Spleen (tissue), 11 donors: ENCODE measurements around the gene C2orf69. TPM values are rescaled to one million over a fixed set of nuclear protein-coding genes. Genes with fewer than 3 reads are reported as not detected.

Experiments used
- DNase-seq: peaks from one replicate; pipeline ENCODE4 v3.0.0-alpha.2; 2020
- H3K27ac ChIP-seq, 8 donors: fragments of 200-600 bp; sonication (generic) in 7 of 8; 1 replicate in 4 of 8; 2 replicates in 4 of 8; pipeline versions ENCODE4 v1.5.0 to v1.8.0; 2016 to 2021; ENCODE audit warnings: inconsistent platforms in 4 of 8, mild to moderate bottlenecking in 4 of 8, moderate library complexity in 1 of 8
- H3K27me3 ChIP-seq, 7 donors: fragments of 200-600 bp; sonication (generic) in 6 of 7; replicated peaks in 1 of 7; 1 replicate in 4 of 7; 2 replicates in 3 of 7; pipeline versions ENCODE4 v1.5.0 to v1.8.0; 2016 to 2021; ENCODE audit warnings: inconsistent platforms in 3 of 7, mild to moderate bottlenecking in 1 of 7
- H3K36me3 ChIP-seq, 6 donors: fragments of 200-600 bp; sonication (generic) in 5 of 6; 1 replicate in 4 of 6; 2 replicates in 2 of 6; pipeline versions ENCODE4 v1.5.0 to v1.8.0; 2016 to 2021; ENCODE audit warnings: inconsistent platforms in 2 of 6
- H3K4me1 ChIP-seq, 6 donors: fragments of 200-600 bp; sonication (generic) in 5 of 6; 1 replicate in 3 of 6; 2 replicates in 3 of 6; pipeline versions ENCODE4 v1.5.0 to v1.8.0; 2016 to 2021; ENCODE audit warnings: inconsistent platforms in 3 of 6
- H3K4me3 ChIP-seq, 8 donors: fragments of 200-600 bp; sonication (generic) in 7 of 8; 1 replicate in 4 of 8; 2 replicates in 4 of 8; pipeline versions ENCODE4 v1.5.0 to v1.8.0; 2016 to 2021; ENCODE audit warnings: inconsistent platforms in 4 of 8, mild to moderate bottlenecking in 4 of 8, moderate library complexity in 2 of 8
- H3K9me3 ChIP-seq, 8 donors: fragments of 200-600 bp; sonication (generic) in 7 of 8; 1 replicate in 4 of 8; 2 replicates in 4 of 8; pipeline versions ENCODE4 v1.5.0 to v1.8.0; 2016 to 2021; ENCODE audit warnings: inconsistent platforms in 4 of 8
- POLR2A ChIP-seq, 3 donors: fragments of 450-650 bp; IDR thresholded peaks; one replicate each; pipeline ENCODE4 v1.5.1; 2017; ENCODE audit warnings: antibody characterized with exemption in 3 of 3, mild to moderate bottlenecking in 1 of 3
- POLR2AphosphoS5 ChIP-seq, 3 donors: sonication (generic); formaldehyde crosslinking; IDR thresholded peaks; one replicate each; pipeline ENCODE4 v1.5.1; 2017; ENCODE audit warnings: antibody characterized with exemption in 3 of 3
- WGBS, 5 donors: extraction: QIAGEN DNeasy Blood & Tissue Kit in 3 of 5; methylation state at CpG; one replicate each; pipeline versions ENCODE4 v1.1.5 to v1.1.7; 2013 to 2018; 5-methylcytosine and 5-hydroxymethylcytosine counted together
- intact Hi-C: fragments of 100-400 bp; cut with DNase I; formaldehyde crosslinking; loops from one replicate; pipeline ENCODE4 v1.15.0; 2023; ENCODE audit warnings: low total_unique reads
- polyA plus RNA-seq, 3 donors: library from polyadenylated mRNA; stranded (reverse); fragments of 200-250 nt; gene quantifications; one replicate each; pipeline ENCODE4 v1.2.1, GENCODE V29; 2013
- total RNA-seq, 7 donors: library from RNA; depleted of rRNA in 3 of 7; stranded (reverse); fragments of >200 nt in 3 of 7; fragmentation: NEBNext Ultra II Directional in 4 of 7; extraction: Animal tissue kit (Norgen Biotek cat#: 25700) in 4 of 7; gene quantifications; one replicate each; pipeline versions ENCODE4 v1.1.0 to v1.2.1, GENCODE V29; 2016 to 2021
- TF ChIP-seq, protein P1 (sequence below), 11 experiments: fragments of 200-600 bp in 7 of 11; fragments of 450-650 bp in 4 of 11; sonication (generic) in 4 of 11; IDR thresholded peaks in 8 of 11; conservative IDR thresholded peaks in 3 of 11; 1 replicate in 7 of 11; 2 replicates in 4 of 11; pipeline versions ENCODE4 v1.4.0 to v1.8.0; 2016 to 2021; ENCODE audit warnings: antibody characterized with exemption in 11 of 11, inconsistent platforms in 4 of 11, mild to moderate bottlenecking in 1 of 11
- donor health status: healthy with polysubstance abuse.
- donor health status: DM: no; HTN: no; CAD: no; lungs with moderate emphysema.
- donor health status: DM: no; HTN: no; CAD: no.
- donor health status: Bipolar disorder and iron deficiency.
- donor health status: healthy.
- donor health status: DM: no; HTN: no; CAD: no.
- donor health status: DM: yes; HTN: yes; CAD: no.

The C2orf69 gene
- total and polyA plus RNA-seq, 10 donors, result 4.7 to 13.3 (median 10.9) TPM

- TF ChIP-seq, protein P1, sequence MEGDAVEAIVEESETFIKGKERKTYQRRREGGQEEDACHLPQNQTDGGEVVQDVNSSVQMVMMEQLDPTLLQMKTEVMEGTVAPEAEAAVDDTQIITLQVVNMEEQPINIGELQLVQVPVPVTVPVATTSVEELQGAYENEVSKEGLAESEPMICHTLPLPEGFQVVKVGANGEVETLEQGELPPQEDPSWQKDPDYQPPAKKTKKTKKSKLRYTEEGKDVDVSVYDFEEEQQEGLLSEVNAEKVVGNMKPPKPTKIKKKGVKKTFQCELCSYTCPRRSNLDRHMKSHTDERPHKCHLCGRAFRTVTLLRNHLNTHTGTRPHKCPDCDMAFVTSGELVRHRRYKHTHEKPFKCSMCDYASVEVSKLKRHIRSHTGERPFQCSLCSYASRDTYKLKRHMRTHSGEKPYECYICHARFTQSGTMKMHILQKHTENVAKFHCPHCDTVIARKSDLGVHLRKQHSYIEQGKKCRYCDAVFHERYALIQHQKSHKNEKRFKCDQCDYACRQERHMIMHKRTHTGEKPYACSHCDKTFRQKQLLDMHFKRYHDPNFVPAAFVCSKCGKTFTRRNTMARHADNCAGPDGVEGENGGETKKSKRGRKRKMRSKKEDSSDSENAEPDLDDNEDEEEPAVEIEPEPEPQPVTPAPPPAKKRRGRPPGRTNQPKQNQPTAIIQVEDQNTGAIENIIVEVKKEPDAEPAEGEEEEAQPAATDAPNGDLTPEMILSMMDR (IDR thresholded peaks at IDR 0.05 in 8 of 11, conservative IDR thresholded peaks at IDR 0.05 in 3 of 11), result no peak
- TF ChIP-seq POLR2AphosphoS5 (IDR thresholded peaks at IDR 0.05) (no peak), POLR2A (IDR thresholded peaks at IDR 0.05) (no peak)
- Histone ChIP-seq H3K27me3 (no peaks in the 10 kb centered on the region), H3K9me3 (peaks cover 0 to 24% (median 15%) of the 10 kb centered on the region in 8 donors), H3K4me1 (no peaks in the 10 kb centered on the region), H3K36me3 (no peaks in the 10 kb centered on the region), H3K27ac (no peak overlapping the region), H3K4me3 (no peak overlapping the region)
- WGBS, 5 donors, result 94 to 100% (median 100%) methylated on average over 1 of the region's 1 CpG
- intact Hi-C loops, result no loop called here
- no peak for DNase-seq
These were observed 36.9 kb upstream of the C2orf69 start for GRCh38 chr2:199874209-199874608.

GRCh38 chr2:199875400-199875799 is 35.7 kb upstream of the C2orf69 start:
- WGBS, 5 donors, result 86 to 95% (median 93%) methylated on average over 1 of the region's 1 CpG
- no peak for DNase-seq
- TF ChIP-seq, protein P1 (IDR thresholded peaks at IDR 0.05 in 8 of 11, conservative IDR thresholded peaks at IDR 0.05 in 3 of 11), result no peak
- no peak for TF ChIP-seq POLR2AphosphoS5 (IDR thresholded peaks at IDR 0.05)
- no peak for TF ChIP-seq POLR2A (IDR thresholded peaks at IDR 0.05)
- Histone ChIP-seq H3K36me3 (no peaks in the 10 kb centered on the region), H3K27me3 (no peaks in the 10 kb centered on the region), H3K27ac (no peak overlapping the region), H3K4me1 (no peaks in the 10 kb centered on the region), H3K9me3 (peaks cover 0 to 24% (median 15%) of the 10 kb centered on the region in 8 donors), H3K4me3 (no peak overlapping the region)
- intact Hi-C loops, result no loop called here

DNA sequence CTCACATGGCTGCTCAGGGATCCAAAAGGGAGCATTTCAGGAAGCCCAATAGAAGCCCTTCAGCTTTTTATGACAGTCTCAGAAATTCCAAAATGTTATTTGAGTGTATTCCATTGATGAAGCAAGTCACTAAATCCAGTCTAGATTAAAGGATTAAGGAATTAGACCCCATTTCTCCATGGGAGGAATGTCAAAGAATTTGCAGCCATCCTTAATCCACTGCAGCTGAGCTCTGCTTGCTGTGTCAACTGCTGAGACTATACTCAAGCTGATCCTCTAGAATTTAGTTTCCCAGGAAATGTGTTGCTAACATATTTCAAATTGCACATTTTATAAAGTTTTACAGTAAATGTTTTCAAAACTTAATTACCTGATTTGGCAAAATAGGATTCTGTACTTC is 28.4 kb upstream of the C2orf69 start:
- H3K4me1 ChIP-seq, result no peaks in the 10 kb centered on the region
- intact Hi-C loops, result no loop called here
- DNase-seq, result no peak
- no peaks in the 10 kb centered on the region for H3K27me3 ChIP-seq
- H3K4me3 ChIP-seq, result no peak overlapping the region
- H3K36me3 ChIP-seq, result no peaks in the 10 kb centered on the region
- peaks cover 0 to 13% (median 0%) of the 10 kb centered on the region in 8 donors for H3K9me3 ChIP-seq
- TF ChIP-seq POLR2A (IDR thresholded peaks at IDR 0.05) (no peak), POLR2AphosphoS5 (IDR thresholded peaks at IDR 0.05) (no peak)
- TF ChIP-seq, protein P1 (IDR thresholded peaks at IDR 0.05 in 8 of 11, conservative IDR thresholded peaks at IDR 0.05 in 3 of 11), result no peak
- no peak overlapping the region for H3K27ac ChIP-seq

DNA sequence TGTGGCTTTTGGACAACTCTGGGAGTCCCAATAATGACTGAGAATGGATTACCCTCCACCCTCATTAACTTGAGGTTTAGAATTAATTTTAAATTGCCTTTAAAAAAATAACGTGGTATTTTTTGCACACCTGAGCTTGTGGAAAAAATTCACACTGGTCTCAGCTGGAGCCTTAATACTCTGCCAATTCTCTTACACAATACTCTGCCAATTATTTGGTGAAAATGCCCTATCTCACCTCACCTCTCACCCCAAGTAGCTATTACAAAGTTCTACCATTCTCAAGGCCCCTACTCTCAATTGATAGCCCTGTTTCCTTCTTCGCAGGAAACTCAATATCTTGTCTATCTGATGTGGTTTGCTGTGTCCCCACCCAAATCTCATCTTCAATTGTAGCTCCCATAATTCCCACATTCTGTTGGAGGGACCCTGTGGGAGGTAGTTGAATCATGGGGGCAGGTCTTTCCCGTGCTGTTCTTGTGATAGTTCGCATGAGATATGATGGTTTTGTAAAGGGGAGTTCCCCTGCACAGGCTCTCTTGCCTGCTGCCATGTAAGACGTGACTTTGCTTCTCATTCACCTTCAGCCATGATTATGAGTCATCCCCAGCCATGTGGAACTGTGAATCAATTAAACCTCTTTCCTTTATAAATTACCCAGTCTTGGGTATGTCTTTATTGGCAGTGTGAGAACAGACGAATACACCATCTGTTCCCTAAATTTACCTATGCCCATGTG is 27.4 kb upstream of the C2orf69 start:
- intact Hi-C loops, result no loop called here
- DNase-seq, result no peak
- H3K9me3 ChIP-seq, result peaks cover 0 to 7% (median 0%) of the 10 kb centered on the region in 8 donors
- H3K4me3 ChIP-seq, result no peak overlapping the region
- no peak overlapping the region for H3K27ac ChIP-seq
- TF ChIP-seq POLR2AphosphoS5 (IDR thresholded peaks at IDR 0.05) (no peak), POLR2A (IDR thresholded peaks at IDR 0.05) (no peak)
- TF ChIP-seq, protein P1 (IDR thresholded peaks at IDR 0.05 in 8 of 11, conservative IDR thresholded peaks at IDR 0.05 in 3 of 11), result no peak
- H3K4me1 ChIP-seq, result no peaks in the 10 kb centered on the region
- 80 to 89% (median 87%) methylated on average over 6 of the region's 6 CpGs for WGBS, 5 donors
- H3K27me3 ChIP-seq, result no peaks in the 10 kb centered on the region
- no peaks in the 10 kb centered on the region for H3K36me3 ChIP-seq
